UCSD-AML1 (cell line): ENCODE results near the gene CCDC15.
A peak's percentile ranks its signal among the peaks of the same experiment; 100 is the strongest.

Experiments used
- DNase-seq: peaks from one replicate; lab custom pipeline; 2025; ENCODE audit not compliant: unreplicated experiment; lab: John Stamatoyannopoulos, UW

The CCDC15 gene

GRCh38 chr11:125063429-125064043 is 109.5 kb downstream of the CCDC15 start:
- no peak for DNase-seq

- DNase-seq = no peak
These were observed 110.1 kb downstream of the CCDC15 start for GRCh38 chr11:125064070-125064469.

- DNase-seq = no peak
These were observed 114.4 kb downstream of the CCDC15 start for GRCh38 chr11:125068368-125068767.

GRCh38 chr11:125069008-125069407 is 115.0 kb downstream of the CCDC15 start:
- no peak for DNase-seq

GRCh38 chr11:125069796-125070195 is 115.8 kb downstream of the CCDC15 start:
- DNase-seq = peak; percentile 41

- peak; percentile 81 for DNase-seq
These were observed 116.8 kb downstream of the CCDC15 start for GRCh38 chr11:125070699-125071254.

- DNase-seq = no peak
These were observed 117.4 kb downstream of the CCDC15 start for GRCh38 chr11:125071435-125071834.

- no peak for DNase-seq
These were observed 117.8 kb downstream of the CCDC15 start for GRCh38 chr11:125071846-125072217.

GRCh38 chr11:125072218-125072960 is 118.4 kb downstream of the CCDC15 start:
- DNase-seq = no peak

GRCh38 chr11:125072961-125073590 is 119.1 kb downstream of the CCDC15 start:
- DNase-seq = no peak

- no peak for DNase-seq
These were observed 119.8 kb downstream of the CCDC15 start for GRCh38 chr11:125073616-125074483.

- no peak for DNase-seq
These were observed 120.7 kb downstream of the CCDC15 start for GRCh38 chr11:125074511-125075241.

GRCh38 chr11:125075242-125075625 is 121.2 kb downstream of the CCDC15 start:
- no peak for DNase-seq

GRCh38 chr11:125075900-125076317 is 121.9 kb downstream of the CCDC15 start:
- no peak for DNase-seq

GRCh38 chr11:125076378-125076945 is 122.5 kb downstream of the CCDC15 start:
- no peak for DNase-seq

GRCh38 chr11:125078016-125078415 is 124.0 kb downstream of the CCDC15 start:
- DNase-seq = no peak

GRCh38 chr11:125078516-125079140 is 124.6 kb downstream of the CCDC15 start:
- DNase-seq = no peak

GRCh38 chr11:125079151-125079877 is 125.3 kb downstream of the CCDC15 start:
- no peak for DNase-seq
